ENCODE results near the gene ZNF774.

- TF ChIP-seq, protein P1, sequence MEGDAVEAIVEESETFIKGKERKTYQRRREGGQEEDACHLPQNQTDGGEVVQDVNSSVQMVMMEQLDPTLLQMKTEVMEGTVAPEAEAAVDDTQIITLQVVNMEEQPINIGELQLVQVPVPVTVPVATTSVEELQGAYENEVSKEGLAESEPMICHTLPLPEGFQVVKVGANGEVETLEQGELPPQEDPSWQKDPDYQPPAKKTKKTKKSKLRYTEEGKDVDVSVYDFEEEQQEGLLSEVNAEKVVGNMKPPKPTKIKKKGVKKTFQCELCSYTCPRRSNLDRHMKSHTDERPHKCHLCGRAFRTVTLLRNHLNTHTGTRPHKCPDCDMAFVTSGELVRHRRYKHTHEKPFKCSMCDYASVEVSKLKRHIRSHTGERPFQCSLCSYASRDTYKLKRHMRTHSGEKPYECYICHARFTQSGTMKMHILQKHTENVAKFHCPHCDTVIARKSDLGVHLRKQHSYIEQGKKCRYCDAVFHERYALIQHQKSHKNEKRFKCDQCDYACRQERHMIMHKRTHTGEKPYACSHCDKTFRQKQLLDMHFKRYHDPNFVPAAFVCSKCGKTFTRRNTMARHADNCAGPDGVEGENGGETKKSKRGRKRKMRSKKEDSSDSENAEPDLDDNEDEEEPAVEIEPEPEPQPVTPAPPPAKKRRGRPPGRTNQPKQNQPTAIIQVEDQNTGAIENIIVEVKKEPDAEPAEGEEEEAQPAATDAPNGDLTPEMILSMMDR (IDR thresholded peaks at IDR 0.05): no peak
- no peak for TF ChIP-seq POLR2A (IDR thresholded peaks at IDR 0.05)
These were observed 24.7 kb downstream of the ZNF774 start for GRCh38 chr15:90376789-90377188.

Data from heart left ventricle (tissue), 13 donors.